Mucosa of rectum (tissue), 2 donors: ENCODE results near the gene PTEN.
A peak's percentile ranks its signal among the peaks of the same experiment; 100 is the strongest.
"Not testable (repeated sequence)": the region's sequence is repeated elsewhere in the genome, so short reads cannot be mapped to it uniquely, and the experiment has no call there.

Experiments used
- H3K27ac ChIP-seq, 2 donors: one replicate each; pipeline ENCODE4 v1.7.0; 2013; ENCODE audit warnings: inconsistent platforms in 2 of 2, low read depth in 2 of 2, low read length in 2 of 2
- H3K27me3 ChIP-seq, 2 donors: one replicate each; pipeline ENCODE4 v1.7.0; 2013; ENCODE audit warnings: low read length in 2 of 2; ENCODE audit not compliant: control insufficient read depth in 2 of 2, insufficient read depth in 2 of 2
- H3K36me3 ChIP-seq, 2 donors: one replicate each; pipeline ENCODE4 v1.7.0; 2013; ENCODE audit warnings: low read length in 2 of 2; ENCODE audit not compliant: control insufficient read depth in 2 of 2, insufficient read depth in 2 of 2
- H3K4me1 ChIP-seq, 2 donors: one replicate each; pipeline ENCODE4 v1.7.0; 2013; ENCODE audit warnings: low read length in 2 of 2, mild to moderate bottlenecking in 1 of 2; ENCODE audit not compliant: control insufficient read depth in 2 of 2, insufficient read depth in 2 of 2
- H3K4me3 ChIP-seq, 2 donors: one replicate each; pipeline ENCODE4 v1.7.0; 2013; ENCODE audit warnings: low read length in 2 of 2
- H3K9ac ChIP-seq, 2 donors: one replicate each; pipeline ENCODE4 v1.7.0; 2013; ENCODE audit warnings: low read length in 2 of 2, low read depth in 1 of 2, mild to moderate bottlenecking in 1 of 2
- H3K9me3 ChIP-seq, 2 donors: one replicate each; pipeline ENCODE4 v1.7.0; 2013; ENCODE audit warnings: low read length in 2 of 2; ENCODE audit not compliant: control insufficient read depth in 2 of 2
- donor health status: healthy.
- donor health status: Normal muscosa, but diverticular disease.

PTEN gene

DNA sequence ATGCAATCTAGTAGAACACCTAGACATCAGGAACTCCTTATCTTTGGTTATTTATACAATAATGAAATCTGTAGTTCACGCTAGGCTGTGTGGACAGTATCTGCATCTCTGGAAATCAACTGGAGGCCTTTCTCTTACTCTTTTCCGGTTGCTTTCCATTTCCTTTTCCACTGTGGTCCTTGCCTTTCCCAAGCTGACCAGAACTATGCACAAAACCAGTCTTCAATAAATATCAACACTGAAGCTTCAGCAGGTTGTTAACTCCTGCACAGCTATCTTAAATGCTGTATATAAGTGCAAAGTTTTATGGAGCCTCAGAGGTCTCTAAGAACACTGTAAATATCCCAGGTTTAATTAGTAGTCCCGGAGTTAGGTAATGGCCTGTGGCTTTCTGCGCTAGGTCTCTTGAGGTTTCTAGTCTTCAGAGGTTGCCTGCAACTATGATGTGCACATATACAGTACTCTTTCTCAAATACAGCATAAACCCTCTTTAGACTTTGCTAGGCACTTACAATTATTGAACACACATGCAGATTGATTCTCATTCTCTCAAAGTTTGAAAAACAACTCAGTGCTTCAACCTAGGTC is 2.5 kb upstream of the PTEN start:
- peaks cover 14 to 20% of the 10 kb centered on the region in 2 donors for H3K4me1 ChIP-seq
- H3K27ac ChIP-seq = peak overlapping the region; percentile 95 to 97
- no peaks in the 10 kb centered on the region for H3K27me3 ChIP-seq
- H3K36me3 ChIP-seq = no peaks in the 10 kb centered on the region
- peak overlapping the region in 1 of 2 donors; percentile 99 for H3K4me3 ChIP-seq
- peak overlapping the region; percentile 96 to 98 for H3K9ac ChIP-seq
- H3K9me3 ChIP-seq = no peaks in the 10 kb centered on the region

GRCh38 chr10:87861566-87861952 is 1.9 kb upstream of the PTEN start:
- Histone ChIP-seq H3K9me3 (no peaks in the 10 kb centered on the region), H3K4me3 (peak overlapping the region; percentile 99), H3K27ac (peak overlapping the region; percentile 95 to 97), H3K9ac (peak overlapping the region; percentile 96 to 98), H3K4me1 (peaks cover 14 to 20% of the 10 kb centered on the region in 2 donors), H3K27me3 (no peaks in the 10 kb centered on the region), H3K36me3 (no peaks in the 10 kb centered on the region)

GRCh38 chr10:87861953-87862678 is 1.3 kb upstream of the PTEN start:
- H3K4me1 ChIP-seq = peaks cover 14 to 20% of the 10 kb centered on the region in 2 donors
- peak overlapping the region; percentile 95 to 97 for H3K27ac ChIP-seq
- no peaks in the 10 kb centered on the region for H3K27me3 ChIP-seq
- peak overlapping the region; percentile 96 to 98 for H3K9ac ChIP-seq
- no peaks in the 10 kb centered on the region for H3K36me3 ChIP-seq
- H3K9me3 ChIP-seq = no peaks in the 10 kb centered on the region
- H3K4me3 ChIP-seq = peak overlapping the region; percentile 99

GRCh38 chr10:87862679-87863052 is 759 bp upstream of the PTEN start:
- H3K27ac ChIP-seq = peak overlapping the region; percentile 95 to 97
- peak overlapping the region; percentile 96 to 98 for H3K9ac ChIP-seq
- peaks cover 14 to 20% of the 10 kb centered on the region in 2 donors for H3K4me1 ChIP-seq
- no peaks in the 10 kb centered on the region for H3K9me3 ChIP-seq
- H3K4me3 ChIP-seq = peak overlapping the region; percentile 99
- H3K27me3 ChIP-seq = no peaks in the 10 kb centered on the region
- no peaks in the 10 kb centered on the region for H3K36me3 ChIP-seq

GRCh38 chr10:87863951-87864495 is 598 bp downstream of the PTEN start:
- H3K27me3 ChIP-seq, H3K9me3 ChIP-seq, H3K36me3 ChIP-seq: not testable (repeated sequence)
- Histone ChIP-seq H3K4me1 (peaks cover 14 to 25% of the 10 kb centered on the region in 2 donors), H3K9ac (peak overlapping the region; percentile 82 to 98), H3K27ac (peak overlapping the region; percentile 95 to 97), H3K4me3 (peak overlapping the region; percentile 92 to 99)

GRCh38 chr10:87864496-87865059 is 1.2 kb downstream of the PTEN start:
- no peaks in the 10 kb centered on the region for H3K9me3 ChIP-seq
- H3K4me3 ChIP-seq = peak overlapping the region; percentile 91 to 92
- peak overlapping the region; percentile 82 to 98 for H3K9ac ChIP-seq
- no peaks in the 10 kb centered on the region for H3K36me3 ChIP-seq
- no peaks in the 10 kb centered on the region for H3K27me3 ChIP-seq
- peak overlapping the region; percentile 95 to 97 for H3K27ac ChIP-seq
- H3K4me1 ChIP-seq = peaks cover 14 to 27% of the 10 kb centered on the region in 2 donors

DNA sequence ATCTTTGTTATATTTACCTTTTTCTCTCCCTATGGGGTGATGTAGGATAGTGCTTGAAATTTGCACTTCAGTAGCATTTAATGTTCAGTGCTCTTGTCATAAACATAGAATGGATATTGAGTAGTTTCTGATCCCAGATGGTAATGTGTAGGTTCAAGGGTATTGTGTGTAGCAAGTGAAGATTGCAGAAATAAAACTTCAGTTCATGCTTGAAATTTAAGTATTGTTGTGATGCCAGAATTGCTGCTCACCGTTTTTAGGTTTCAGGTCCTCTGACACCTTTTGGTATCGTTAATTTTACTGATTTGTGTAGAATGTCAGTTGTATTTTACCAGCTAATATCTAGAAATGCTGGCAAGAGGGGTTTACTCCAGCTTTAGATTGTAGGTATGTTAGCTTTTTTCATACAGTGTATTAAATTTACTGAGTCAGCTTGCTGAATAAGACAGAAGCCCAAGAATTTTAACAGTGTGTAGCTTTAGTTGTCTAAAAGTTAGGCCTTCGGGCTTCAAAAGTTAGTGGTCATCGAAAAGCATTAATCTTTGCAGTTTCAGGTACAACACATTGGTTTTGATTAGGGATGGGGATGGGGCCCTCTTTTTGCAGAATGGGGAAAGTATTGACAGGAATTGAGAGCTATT is 1.9 kb downstream of the PTEN start:
- Histone ChIP-seq H3K27me3 (no peaks in the 10 kb centered on the region), H3K9ac (peak overlapping the region; percentile 82 to 98)

DNA sequence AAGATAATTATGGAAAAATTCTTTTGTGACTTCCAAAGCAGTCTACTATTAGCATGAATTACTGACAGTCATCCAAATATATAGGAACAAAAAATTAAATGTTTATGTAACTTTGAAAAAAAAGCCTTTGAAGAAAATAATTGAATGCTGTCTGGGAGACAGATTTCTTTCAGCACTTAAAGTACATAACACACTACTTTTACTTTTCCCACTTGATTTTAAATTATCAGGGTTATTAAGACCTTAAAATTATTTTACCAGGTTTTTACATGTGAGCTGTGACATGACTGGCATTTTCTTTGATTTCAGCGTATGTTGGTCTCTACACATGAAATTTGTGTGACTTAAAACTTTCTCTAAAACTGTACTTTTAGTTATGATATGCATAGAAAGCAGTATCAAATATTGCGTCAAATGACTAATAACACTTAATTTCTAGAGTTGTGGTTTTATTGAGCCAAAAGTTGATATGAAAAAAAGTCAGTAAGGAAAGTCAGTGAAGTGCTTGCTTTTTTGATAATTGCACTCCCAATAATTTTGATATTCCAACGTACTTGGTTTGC is 3.1 kb downstream of the PTEN start:
- no peaks in the 10 kb centered on the region for H3K27me3 ChIP-seq
- no peaks in the 10 kb centered on the region for H3K9me3 ChIP-seq
- H3K36me3 ChIP-seq = no peaks in the 10 kb centered on the region
- peak overlapping the region; percentile 82 to 98 for H3K9ac ChIP-seq
- peaks cover 8 to 21% of the 10 kb centered on the region in 2 donors for H3K4me1 ChIP-seq
- peak overlapping the region; percentile 91 to 92 for H3K4me3 ChIP-seq
- H3K27ac ChIP-seq = peak overlapping the region; percentile 11 to 97

More for the DNA sequence above, 1.9 kb downstream of the PTEN start:
- peak overlapping the region; percentile 95 to 97 for H3K27ac ChIP-seq
- no peaks in the 10 kb centered on the region for H3K36me3 ChIP-seq
- H3K4me3 ChIP-seq = peak overlapping the region; percentile 91 to 92
- peaks cover 17 to 26% of the 10 kb centered on the region in 2 donors for H3K4me1 ChIP-seq
- H3K9me3 ChIP-seq = no peaks in the 10 kb centered on the region

DNA sequence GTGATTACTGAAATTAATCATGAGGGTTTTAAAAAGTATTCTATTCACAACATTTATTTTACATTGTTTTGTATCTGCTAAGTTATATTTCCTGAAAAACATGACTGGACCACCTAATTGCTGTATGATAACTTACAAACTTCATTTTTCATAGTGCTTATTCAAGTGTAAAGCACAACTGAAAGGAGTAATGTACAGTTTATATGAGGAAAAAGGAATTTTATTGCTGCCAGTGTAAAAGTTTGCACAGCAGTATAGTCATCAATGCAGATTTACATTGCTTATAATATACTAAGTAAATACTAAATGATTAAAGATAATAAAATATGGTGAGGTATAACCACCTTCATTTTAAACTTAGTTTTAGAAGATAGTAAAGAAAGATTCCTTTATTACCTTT is 4.0 kb downstream of the PTEN start:
- Histone ChIP-seq H3K27me3 (no peaks in the 10 kb centered on the region), H3K36me3 (no peaks in the 10 kb centered on the region), H3K4me3 (peak overlapping the region; percentile 91 to 92), H3K9me3 (no peaks in the 10 kb centered on the region), H3K4me1 (peaks cover 4 to 18% of the 10 kb centered on the region in 2 donors), H3K9ac (peak overlapping the region; percentile 82 to 98), H3K27ac (peak overlapping the region; percentile 11 to 97)
